COR-L47 (cell line): Measurements from ENCODE around the gene PLEKHA1.

Experiments
- DNase-seq: peaks from one replicate; lab custom pipeline; 2025; lab: John Stamatoyannopoulos, UW

PLEKHA1 gene

GRCh38 chr10:122379041-122379440 lies 4.5 kb downstream of the PLEKHA1 start:
- no peak for DNase-seq

GRCh38 chr10:122379537-122379936 lies 5.0 kb downstream of the PLEKHA1 start:
- no peak for DNase-seq

- DNase-seq = no peak
Observed at GRCh38 chr10:122380703-122381102, 6.2 kb downstream of the PLEKHA1 start.

- no peak for DNase-seq
Observed at GRCh38 chr10:122381680-122382079, 7.2 kb downstream of the PLEKHA1 start.

GRCh38 chr10:122386514-122386913 lies 12.0 kb downstream of the PLEKHA1 start:
- no peak for DNase-seq

GRCh38 chr10:122387572-122387971 lies 13.1 kb downstream of the PLEKHA1 start:
- no peak for DNase-seq

GRCh38 chr10:122388287-122388997 lies 13.9 kb downstream of the PLEKHA1 start:
- no peak for DNase-seq

- DNase-seq = no peak
Observed at GRCh38 chr10:122390271-122390670, 15.8 kb downstream of the PLEKHA1 start.

GRCh38 chr10:122390679-122391078 lies 16.2 kb downstream of the PLEKHA1 start:
- no peak for DNase-seq

- DNase-seq = no peak
Observed at GRCh38 chr10:122391875-122392274, 17.4 kb downstream of the PLEKHA1 start.

- DNase-seq = no peak
Observed at GRCh38 chr10:122392835-122393234, 18.3 kb downstream of the PLEKHA1 start.

- DNase-seq = no peak
Observed at GRCh38 chr10:122393288-122393687, 18.8 kb downstream of the PLEKHA1 start.

GRCh38 chr10:122402548-122403131 lies 28.1 kb downstream of the PLEKHA1 start:
- DNase-seq = no peak

GRCh38 chr10:122404576-122404975 lies 30.1 kb downstream of the PLEKHA1 start:
- DNase-seq = no peak

- no peak for DNase-seq
Observed at GRCh38 chr10:122407375-122408125, 33.0 kb downstream of the PLEKHA1 start.

- no peak for DNase-seq
Observed at GRCh38 chr10:122413327-122413726, 38.8 kb downstream of the PLEKHA1 start.

GRCh38 chr10:122417667-122418066 lies 43.2 kb downstream of the PLEKHA1 start:
- DNase-seq = no peak

GRCh38 chr10:122419016-122419415 lies 44.5 kb downstream of the PLEKHA1 start:
- no peak for DNase-seq

- no peak for DNase-seq
Observed at GRCh38 chr10:122419876-122420623, 45.5 kb downstream of the PLEKHA1 start.

GRCh38 chr10:122420624-122421007 lies 46.1 kb downstream of the PLEKHA1 start:
- no peak for DNase-seq

GRCh38 chr10:122421054-122421625 lies 46.6 kb downstream of the PLEKHA1 start:
- no peak for DNase-seq

GRCh38 chr10:122421742-122422141 lies 47.2 kb downstream of the PLEKHA1 start:
- no peak for DNase-seq
